Measurements from ENCODE around the gene WDR91. TPM values are rescaled to one million over a fixed set of nuclear protein-coding genes. Genes with fewer than 3 reads are reported as not detected.
A peak's percentile ranks its signal among the peaks of the same experiment; 100 is the strongest.

WDR91 gene
- 10 to 100 TPM in 1 of 9 donors, 1 to 10 TPM in 8; 3.4 to 11.4 (median 5.8) TPM for total RNA-seq
- polyA plus RNA-seq: 1 to 10 TPM; 3.0 to 4.4 TPM
- long read RNA-seq, donor 1, full-length matches to known transcripts: 4 of 10 reads
- long read RNA-seq, donor 1, partial matches to known transcripts: 5 of 10 reads
- long read RNA-seq, donor 1, other reads (novel, unspliced or antisense): 1 of 10 reads
- long read RNA-seq, donor 2, full-length matches to known transcripts: 10 of 17 reads
- long read RNA-seq, donor 2, partial matches to known transcripts: 4 of 17 reads
- long read RNA-seq, donor 2, other reads (novel, unspliced or antisense): 3 of 17 reads
- long read RNA-seq, donor 3, full-length matches to known transcripts: 4 of 6 reads
- long read RNA-seq, donor 3, partial matches to known transcripts: 1 of 6 reads
- long read RNA-seq, donor 3, other reads (novel, unspliced or antisense): 1 of 6 reads

GRCh38 chr7:135211179-135211945 is at the start of gene WDR91:
TSS of gene WDR91 (minus strand) at chr7:135211526. CDS start at chr7:135211502, 24 bp downstream.
- DNase-seq (peak; percentile 95 to 98 (median 96)), ATAC-seq (peak; percentile 95 to 99 (median 98))
- Histone ChIP-seq H3K4me3 (peak within 1 kb of the TSS; percentile 49 to 99 (median 84)), H3K27ac (peak within 1 kb of the TSS; percentile 70 to 93 (median 84)), H3K4me1 (peaks cover 0 to 38% (median 8%) of the 10 kb centered on the region in 12 donors), H3K9me3 (no peaks in the 10 kb centered on the region), H3K27me3 (no peaks in the 10 kb centered on the region), H3K36me3 (peaks cover 0 to 21% (median 4%) of the 10 kb centered on the region in 9 donors)
- 0 to 1% (median 0%) methylated on average over 19 to 82 of the region's 82 CpGs for WGBS, 4 donors
- intact Hi-C loops (cut with DNase I): loop anchor here in 2 of 10 donors (1.0 to 5.0 kb wide), 2 partner anchors 40 to 224 kb away; partner anchors contain the start of gene AGBL3 (in 1 of the 2)
- TF ChIP-seq POLR2A (IDR thresholded peaks at IDR 0.05): peak; percentile 39 to 82
- TF ChIP-seq, protein P1, sequence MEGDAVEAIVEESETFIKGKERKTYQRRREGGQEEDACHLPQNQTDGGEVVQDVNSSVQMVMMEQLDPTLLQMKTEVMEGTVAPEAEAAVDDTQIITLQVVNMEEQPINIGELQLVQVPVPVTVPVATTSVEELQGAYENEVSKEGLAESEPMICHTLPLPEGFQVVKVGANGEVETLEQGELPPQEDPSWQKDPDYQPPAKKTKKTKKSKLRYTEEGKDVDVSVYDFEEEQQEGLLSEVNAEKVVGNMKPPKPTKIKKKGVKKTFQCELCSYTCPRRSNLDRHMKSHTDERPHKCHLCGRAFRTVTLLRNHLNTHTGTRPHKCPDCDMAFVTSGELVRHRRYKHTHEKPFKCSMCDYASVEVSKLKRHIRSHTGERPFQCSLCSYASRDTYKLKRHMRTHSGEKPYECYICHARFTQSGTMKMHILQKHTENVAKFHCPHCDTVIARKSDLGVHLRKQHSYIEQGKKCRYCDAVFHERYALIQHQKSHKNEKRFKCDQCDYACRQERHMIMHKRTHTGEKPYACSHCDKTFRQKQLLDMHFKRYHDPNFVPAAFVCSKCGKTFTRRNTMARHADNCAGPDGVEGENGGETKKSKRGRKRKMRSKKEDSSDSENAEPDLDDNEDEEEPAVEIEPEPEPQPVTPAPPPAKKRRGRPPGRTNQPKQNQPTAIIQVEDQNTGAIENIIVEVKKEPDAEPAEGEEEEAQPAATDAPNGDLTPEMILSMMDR (IDR thresholded peaks at IDR 0.05): peak in 2 of 12 donors; percentile 13 to 21

DNA sequence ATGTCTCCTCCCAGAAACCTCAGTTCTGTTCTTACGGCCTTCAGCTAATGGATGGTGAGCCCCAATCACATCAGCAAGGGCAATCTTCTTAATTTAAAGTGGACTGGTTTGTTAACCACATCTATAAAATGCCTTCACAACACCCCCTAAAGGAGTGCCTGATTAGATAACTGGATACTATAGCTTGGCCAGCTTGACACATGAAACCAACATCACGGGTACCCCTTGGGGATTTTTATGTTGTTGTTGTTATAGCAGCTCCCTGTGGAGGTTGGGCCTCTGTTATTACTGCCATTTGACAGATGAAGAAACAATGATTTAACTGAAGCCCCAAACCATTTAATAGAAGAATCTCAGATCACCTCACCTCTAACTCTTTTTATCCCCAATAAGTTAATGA is 49.1 kb upstream of the WDR91 start:
- peak overlapping the region in 2 of 12 donors; percentile 23 to 28 for H3K27ac ChIP-seq
- WGBS, 4 donors: 60 to 82% (median 77%) methylated on average over 2 of the region's 2 CpGs
- peaks cover 0 to 16% (median 2%) of the 10 kb centered on the region in 12 donors for H3K4me1 ChIP-seq
- ATAC-seq: no peak
- peaks cover 0 to 7% (median 0%) of the 10 kb centered on the region in 12 donors for H3K9me3 ChIP-seq
- no peaks in the 10 kb centered on the region for H3K36me3 ChIP-seq
- no peak for TF ChIP-seq POLR2A (IDR thresholded peaks at IDR 0.05)
- H3K4me3 ChIP-seq: no peak overlapping the region
- no peaks in the 10 kb centered on the region for H3K27me3 ChIP-seq
- DNase-seq: no peak
- intact Hi-C loops (cut with DNase I): no loop called here

DNA sequence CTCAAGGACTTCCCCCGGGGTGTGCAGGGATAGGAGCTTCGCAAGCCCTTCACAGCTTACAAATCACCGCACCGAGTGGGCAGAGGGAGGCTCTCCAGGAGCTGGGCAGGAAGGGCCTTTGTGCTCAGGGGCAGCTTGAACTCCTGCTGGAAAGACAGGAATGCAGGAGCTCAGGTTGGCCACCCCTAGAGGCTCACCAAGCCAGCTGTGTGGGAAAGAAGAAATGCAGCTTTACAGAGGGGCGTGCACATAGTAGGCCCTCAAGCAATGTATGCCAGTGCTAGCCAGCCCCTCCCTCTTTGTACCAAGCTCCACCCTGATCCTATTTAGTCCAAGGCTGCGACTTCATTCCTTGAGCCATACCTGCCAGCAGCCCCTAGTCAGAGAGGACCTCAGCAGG is 48.4 kb upstream of the WDR91 start:
- no peaks in the 10 kb centered on the region for H3K27me3 ChIP-seq
- H3K4me1 ChIP-seq: peaks cover 0 to 17% (median 6%) of the 10 kb centered on the region in 12 donors
- WGBS, 4 donors: 88 to 94% (median 90%) methylated on average over 6 of the region's 6 CpGs
- DNase-seq (no peak), ATAC-seq (no peak)
- H3K9me3 ChIP-seq: peaks cover 0 to 5% (median 0%) of the 10 kb centered on the region in 12 donors
- TF ChIP-seq, protein P1 (IDR thresholded peaks at IDR 0.05): no peak
- TF ChIP-seq POLR2A (IDR thresholded peaks at IDR 0.05): no peak
- H3K36me3 ChIP-seq: no peaks in the 10 kb centered on the region
- no peak overlapping the region for H3K27ac ChIP-seq
- intact Hi-C loops (cut with DNase I): no loop called here
- H3K4me3 ChIP-seq: no peak overlapping the region

- Histone ChIP-seq H3K4me1 (peaks cover 0 to 28% (median 16%) of the 10 kb centered on the region in 12 donors), H3K9me3 (no peaks in the 10 kb centered on the region), H3K36me3 (no peaks in the 10 kb centered on the region), H3K27ac (no peak overlapping the region), H3K4me3 (no peak overlapping the region), H3K27me3 (no peaks in the 10 kb centered on the region)
- TF ChIP-seq, protein P1 (IDR thresholded peaks at IDR 0.05): no peak
- TF ChIP-seq POLR2A (IDR thresholded peaks at IDR 0.05): no peak
- intact Hi-C loops (cut with DNase I): no loop called here
- WGBS, 4 donors: 72 to 84% (median 83%) methylated on average over 3 of the region's 3 CpGs
- ATAC-seq (no peak), DNase-seq (no peak)
Measured at GRCh38 chr7:135258585-135258984, 47.3 kb upstream of the WDR91 start.

Data from heart left ventricle (tissue), 16 donors.